Measurements from ENCODE around the gene ZNF106.

DNA sequence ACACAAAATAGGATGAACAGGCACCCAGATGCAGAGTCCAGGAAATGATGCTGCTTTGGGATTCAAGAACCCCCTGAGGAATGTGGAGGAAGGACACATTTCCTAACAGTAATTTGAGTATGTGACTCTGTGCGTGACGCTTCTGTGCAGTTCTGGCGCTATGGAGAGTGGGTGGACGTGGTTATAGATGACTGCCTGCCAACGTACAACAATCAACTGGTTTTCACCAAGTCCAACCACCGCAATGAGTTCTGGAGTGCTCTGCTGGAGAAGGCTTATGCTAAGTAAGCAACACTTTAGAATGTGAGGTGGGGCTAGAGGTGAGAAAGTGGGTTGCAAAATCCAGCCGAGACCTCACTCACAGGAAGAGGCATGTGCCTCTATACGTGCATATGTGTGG lies 103.3 kb downstream of the ZNF106 start:
- no peak for TF ChIP-seq ZNF219 (CRISPR knock-in tag; IDR thresholded peaks at IDR 0.05; ENCODE audit: borderline replicate concordance)
- TF ChIP-seq, protein P1, sequence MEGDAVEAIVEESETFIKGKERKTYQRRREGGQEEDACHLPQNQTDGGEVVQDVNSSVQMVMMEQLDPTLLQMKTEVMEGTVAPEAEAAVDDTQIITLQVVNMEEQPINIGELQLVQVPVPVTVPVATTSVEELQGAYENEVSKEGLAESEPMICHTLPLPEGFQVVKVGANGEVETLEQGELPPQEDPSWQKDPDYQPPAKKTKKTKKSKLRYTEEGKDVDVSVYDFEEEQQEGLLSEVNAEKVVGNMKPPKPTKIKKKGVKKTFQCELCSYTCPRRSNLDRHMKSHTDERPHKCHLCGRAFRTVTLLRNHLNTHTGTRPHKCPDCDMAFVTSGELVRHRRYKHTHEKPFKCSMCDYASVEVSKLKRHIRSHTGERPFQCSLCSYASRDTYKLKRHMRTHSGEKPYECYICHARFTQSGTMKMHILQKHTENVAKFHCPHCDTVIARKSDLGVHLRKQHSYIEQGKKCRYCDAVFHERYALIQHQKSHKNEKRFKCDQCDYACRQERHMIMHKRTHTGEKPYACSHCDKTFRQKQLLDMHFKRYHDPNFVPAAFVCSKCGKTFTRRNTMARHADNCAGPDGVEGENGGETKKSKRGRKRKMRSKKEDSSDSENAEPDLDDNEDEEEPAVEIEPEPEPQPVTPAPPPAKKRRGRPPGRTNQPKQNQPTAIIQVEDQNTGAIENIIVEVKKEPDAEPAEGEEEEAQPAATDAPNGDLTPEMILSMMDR (IDR thresholded peaks at IDR 0.05), result no peak
- TF ChIP-seq, protein P2, sequence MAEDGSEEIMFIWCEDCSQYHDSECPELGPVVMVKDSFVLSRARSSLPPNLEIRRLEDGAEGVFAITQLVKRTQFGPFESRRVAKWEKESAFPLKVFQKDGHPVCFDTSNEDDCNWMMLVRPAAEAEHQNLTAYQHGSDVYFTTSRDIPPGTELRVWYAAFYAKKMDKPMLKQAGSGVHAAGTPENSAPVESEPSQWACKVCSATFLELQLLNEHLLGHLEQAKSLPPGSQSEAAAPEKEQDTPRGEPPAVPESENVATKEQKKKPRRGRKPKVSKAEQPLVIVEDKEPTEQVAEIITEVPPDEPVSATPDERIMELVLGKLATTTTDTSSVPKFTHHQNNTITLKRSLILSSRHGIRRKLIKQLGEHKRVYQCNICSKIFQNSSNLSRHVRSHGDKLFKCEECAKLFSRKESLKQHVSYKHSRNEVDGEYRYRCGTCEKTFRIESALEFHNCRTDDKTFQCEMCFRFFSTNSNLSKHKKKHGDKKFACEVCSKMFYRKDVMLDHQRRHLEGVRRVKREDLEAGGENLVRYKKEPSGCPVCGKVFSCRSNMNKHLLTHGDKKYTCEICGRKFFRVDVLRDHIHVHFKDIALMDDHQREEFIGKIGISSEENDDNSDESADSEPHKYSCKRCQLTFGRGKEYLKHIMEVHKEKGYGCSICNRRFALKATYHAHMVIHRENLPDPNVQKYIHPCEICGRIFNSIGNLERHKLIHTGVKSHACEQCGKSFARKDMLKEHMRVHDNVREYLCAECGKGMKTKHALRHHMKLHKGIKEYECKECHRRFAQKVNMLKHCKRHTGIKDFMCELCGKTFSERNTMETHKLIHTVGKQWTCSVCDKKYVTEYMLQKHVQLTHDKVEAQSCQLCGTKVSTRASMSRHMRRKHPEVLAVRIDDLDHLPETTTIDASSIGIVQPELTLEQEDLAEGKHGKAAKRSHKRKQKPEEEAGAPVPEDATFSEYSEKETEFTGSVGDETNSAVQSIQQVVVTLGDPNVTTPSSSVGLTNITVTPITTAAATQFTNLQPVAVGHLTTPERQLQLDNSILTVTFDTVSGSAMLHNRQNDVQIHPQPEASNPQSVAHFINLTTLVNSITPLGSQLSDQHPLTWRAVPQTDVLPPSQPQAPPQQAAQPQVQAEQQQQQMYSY (CRISPR knock-in tag; IDR thresholded peaks at IDR 0.05), result no peak
- TF ChIP-seq USF2 (CRISPR knock-in tag; IDR thresholded peaks at IDR 0.05), result no peak
